Neutrophil (primary cell): ENCODE results near the gene VPS36.
"Not testable (repeated sequence)": the region's sequence is repeated elsewhere in the genome, so short reads cannot be mapped to it uniquely, and the experiment has no call there.

ENCODE experiments used
- H3K27ac ChIP-seq: fragments of 200-600 bp; sonication (generic); 2 replicates; pipeline ENCODE4 v1.5.1; 2016; ENCODE audit warnings: mild to moderate bottlenecking, moderate library complexity
- H3K27me3 ChIP-seq: fragments of 200-600 bp; sonication (generic); 2 replicates; pipeline ENCODE4 v1.6.0; 2016; ENCODE audit warnings: mild to moderate bottlenecking
- H3K36me3 ChIP-seq: fragments of 200-600 bp; sonication (generic); 2 replicates; pipeline ENCODE4 v1.5.1; 2017
- H3K4me1 ChIP-seq, 2 experiments: fragments of 200-600 bp in 1 of 2; sonication (generic) in 1 of 2; 1 replicate in 1 of 2; 2 replicates in 1 of 2; pipeline versions ENCODE4 v1.5.1 to v1.6.1; 2013 to 2016; ENCODE audit warnings: low read depth in 1 of 2, low read length in 1 of 2, mild to moderate bottlenecking in 1 of 2, moderate library complexity in 1 of 2; ENCODE audit not compliant: control insufficient read depth in 1 of 2, insufficient read depth in 1 of 2
- H3K4me3 ChIP-seq, 2 experiments: fragments of 200-600 bp in 1 of 2; sonication (generic) in 1 of 2; 1 replicate in 1 of 2; 2 replicates in 1 of 2; pipeline ENCODE4 v1.5.1; 2013 to 2016; ENCODE audit warnings: low read depth in 1 of 2, low read length in 1 of 2, mild to moderate bottlenecking in 1 of 2, moderate library complexity in 1 of 2
- H3K9me3 ChIP-seq: fragments of 200-600 bp; sonication (generic); 2 replicates; pipeline ENCODE4 v1.5.1; 2016
- CTCF ChIP-seq: fragments of 200-600 bp; sonication (generic); IDR thresholded peaks from 2 replicates; pipeline ENCODE4 v1.5.1; 2016; ENCODE audit warnings: antibody characterized with exemption

VPS36 gene

GRCh38 chr13:52414963-52415362 is 35.5 kb downstream of the VPS36 start:
- no peak overlapping the region for H3K27ac ChIP-seq
- TF ChIP-seq CTCF: no peak
- H3K9me3 ChIP-seq: no peaks in the 10 kb centered on the region
- H3K27me3 ChIP-seq: no peaks in the 10 kb centered on the region
- no peak overlapping the region for H3K4me3 ChIP-seq
- no peaks in the 10 kb centered on the region for H3K4me1 ChIP-seq
- H3K36me3 ChIP-seq: peaks cover 57% of the 10 kb centered on the region

GRCh38 chr13:52414051-52414450 is 36.4 kb downstream of the VPS36 start:
- Histone ChIP-seq H3K4me3 (no peak overlapping the region), H3K27ac (no peak overlapping the region), H3K27me3 (no peaks in the 10 kb centered on the region), H3K9me3 (no peaks in the 10 kb centered on the region), H3K4me1 (no peaks in the 10 kb centered on the region), H3K36me3 (peaks cover 57% of the 10 kb centered on the region)
- no peak for TF ChIP-seq CTCF

GRCh38 chr13:52412128-52412527 is 38.3 kb downstream of the VPS36 start:
- peaks cover 8% of the 10 kb centered on the region for H3K27me3 ChIP-seq
- no peaks in the 10 kb centered on the region for H3K4me1 ChIP-seq
- peaks cover 41% of the 10 kb centered on the region for H3K36me3 ChIP-seq
- H3K9me3 ChIP-seq: no peaks in the 10 kb centered on the region
- no peak overlapping the region for H3K4me3 ChIP-seq
- no peak for TF ChIP-seq CTCF
- H3K27ac ChIP-seq: no peak overlapping the region

DNA sequence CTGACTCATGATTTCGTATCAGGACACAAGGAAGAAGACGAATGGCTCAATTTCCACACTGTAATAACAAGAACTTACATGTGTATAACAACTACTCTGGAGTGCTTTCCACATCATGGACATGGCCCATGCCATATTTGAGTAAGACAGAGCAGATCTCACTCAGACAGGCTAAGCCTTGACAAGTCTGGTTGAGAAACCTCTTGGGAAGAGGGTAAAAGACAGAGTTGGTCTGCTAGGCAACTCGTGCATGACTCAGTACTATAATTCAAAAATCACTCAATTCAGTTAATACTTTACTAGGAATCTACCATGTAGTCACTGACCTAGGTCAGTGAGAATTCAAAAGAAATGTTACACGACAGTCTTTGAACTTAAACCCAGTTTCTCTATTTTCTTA is 38.8 kb downstream of the VPS36 start:
- Histone ChIP-seq H3K36me3 (peaks cover 36% of the 10 kb centered on the region), H3K9me3 (no peaks in the 10 kb centered on the region), H3K27ac (no peak overlapping the region), H3K27me3 (peaks cover 13% of the 10 kb centered on the region), H3K4me1 (no peaks in the 10 kb centered on the region), H3K4me3 (no peak overlapping the region)
- no peak for TF ChIP-seq CTCF

DNA sequence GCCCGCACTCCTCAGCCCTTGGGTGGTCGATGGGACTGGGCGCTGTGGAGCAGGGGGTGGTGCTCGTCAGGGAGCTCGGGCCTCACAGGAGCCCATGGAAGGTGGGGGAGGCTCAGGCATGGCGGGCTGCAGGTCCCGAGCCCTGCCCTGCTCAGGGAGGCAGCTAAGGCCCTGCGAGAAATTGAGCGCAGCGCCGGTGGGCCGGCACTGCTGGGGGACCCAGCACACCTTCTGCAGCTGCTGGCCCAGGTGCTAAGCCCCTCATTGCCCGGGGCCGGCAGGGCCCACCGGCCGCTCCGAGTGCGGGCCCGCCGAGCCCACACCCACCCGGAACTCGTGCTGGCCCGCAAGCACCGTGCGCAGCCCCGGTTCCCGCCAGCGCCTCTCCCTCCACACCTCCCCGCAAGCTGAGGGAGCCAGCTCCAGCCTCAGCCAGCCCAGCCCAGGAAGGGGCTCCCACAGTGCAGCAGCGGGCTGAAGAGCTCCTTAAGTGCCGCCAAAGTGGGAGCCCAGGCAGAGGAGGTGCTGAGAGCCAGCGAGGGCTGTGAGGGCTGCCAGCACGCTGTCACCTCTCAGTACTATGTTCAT is 42.3 kb downstream of the VPS36 start:
- H3K36me3 ChIP-seq, H3K4me3 ChIP-seq, H3K9me3 ChIP-seq, H3K27ac ChIP-seq: not testable (repeated sequence)
- Histone ChIP-seq H3K27me3 (peaks cover 48% of the 10 kb centered on the region), H3K4me1 (peaks cover 3 to 16% of the 10 kb centered on the region in 2 experiments)

GRCh38 chr13:52407436-52407835 is 43.0 kb downstream of the VPS36 start:
- not testable (repeated sequence) for H3K9me3 ChIP-seq, H3K36me3 ChIP-seq, H3K27ac ChIP-seq, H3K4me3 ChIP-seq
- Histone ChIP-seq H3K4me1 (peaks cover 3 to 16% of the 10 kb centered on the region in 2 experiments), H3K27me3 (peaks cover 55% of the 10 kb centered on the region)

DNA sequence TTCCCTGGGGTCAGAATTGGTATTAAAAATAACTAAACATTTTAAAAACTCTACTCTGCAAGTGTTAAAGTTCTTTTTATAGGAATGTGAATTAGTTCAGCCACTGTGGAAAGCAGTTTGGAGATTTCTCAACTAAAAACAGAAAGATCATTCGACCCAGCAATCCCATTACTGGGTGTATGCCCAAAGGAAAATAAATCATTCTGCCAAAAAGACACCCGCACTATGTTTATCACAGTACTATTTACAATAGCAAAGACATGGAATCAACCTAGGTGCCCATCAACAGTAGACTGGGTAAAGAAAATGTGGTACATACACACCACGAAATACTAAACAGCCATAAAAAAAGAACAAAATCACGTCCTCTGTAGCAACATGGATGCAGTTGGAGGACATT is 43.8 kb downstream of the VPS36 start:
- Histone ChIP-seq H3K27ac (no peak overlapping the region), H3K4me1 (peaks cover 3 to 16% of the 10 kb centered on the region in 2 experiments), H3K36me3 (no peaks in the 10 kb centered on the region), H3K27me3 (peaks cover 62% of the 10 kb centered on the region), H3K4me3 (no peak overlapping the region), H3K9me3 (no peaks in the 10 kb centered on the region)
- TF ChIP-seq CTCF: no peak
